SJSA1 (cell line): ENCODE measurements around the gene NR1H2. TPM values are rescaled to one million over a fixed set of nuclear protein-coding genes. Genes with fewer than 3 reads are reported as not detected.

Experiments
- DNase-seq, 2 experiments: peaks; one replicate each; pipeline ENCODE4 v3.0.0-alpha.2; 2015 to 2020; ENCODE audit warnings: low spot score in 2 of 2, low read depth in 1 of 2
- H3K27ac ChIP-seq: fragments of 250-450 bp; sonication (Bioruptor Pico); 2 replicates; pipeline ENCODE4 v1.5.1; 2020; ENCODE audit warnings: mild to moderate bottlenecking, moderate library complexity
- H3K27me3 ChIP-seq: fragments of 250-450 bp; sonication (Bioruptor Pico); replicated peaks from 2 replicates; pipeline ENCODE4 v1.5.1; 2020; ENCODE audit warnings: mild to moderate bottlenecking, moderate library complexity
- H3K36me3 ChIP-seq: fragments of 250-450 bp; sonication (Bioruptor Pico); 2 replicates; pipeline ENCODE4 v1.5.1; 2020; ENCODE audit warnings: mild to moderate bottlenecking
- H3K4me1 ChIP-seq: fragments of 250-450 bp; sonication (Bioruptor Pico); replicated peaks from 2 replicates; pipeline ENCODE4 v1.6.1; 2021; ENCODE audit warnings: mild to moderate bottlenecking
- H3K4me3 ChIP-seq: fragments of 250-450 bp; sonication (Bioruptor Pico); 2 replicates; pipeline ENCODE4 v1.5.1; 2020; ENCODE audit warnings: mild to moderate bottlenecking
- H3K9me3 ChIP-seq: fragments of 250-450 bp; sonication (Bioruptor Pico); replicated peaks from 2 replicates; pipeline ENCODE4 v1.5.1; 2020; ENCODE audit warnings: mild to moderate bottlenecking
- total RNA-seq: library from RNA; depleted of rRNA; stranded (reverse); fragments of >200 nt; shearing (Covaris generic); gene quantifications from 2 replicates; pipeline ENCODE4 v1.2.3, GENCODE V29; 2014

NR1H2 gene
- total RNA-seq, 1 experiment from 2014 or later: 45.5 TPM

- Histone ChIP-seq H3K36me3 (peaks cover 50% of the 10 kb centered on the region), H3K4me3 (no peak overlapping the region), H3K4me1 (0 out of 2 replicates have a peak, but pooled peaks cover 3% of the 10 kb centered on the region), H3K27me3 (no peaks in the 10 kb centered on the region), H3K27ac (no peak overlapping the region), H3K9me3 (no peaks in the 10 kb centered on the region)
- no peak for DNase-seq
These were observed 1.3 kb downstream of the NR1H2 start for GRCh38 chr19:50377517-50377916.

GRCh38 chr19:50378169-50378862 is 2.1 kb downstream of the NR1H2 start:
- no peaks in the 10 kb centered on the region for H3K9me3 ChIP-seq
- H3K27ac ChIP-seq: no peak overlapping the region
- 0 out of 2 replicates have a peak, but pooled peaks cover 3% of the 10 kb centered on the region for H3K4me1 ChIP-seq
- H3K27me3 ChIP-seq: no peaks in the 10 kb centered on the region
- no peak overlapping the region for H3K4me3 ChIP-seq
- DNase-seq: no peak
- peaks cover 53% of the 10 kb centered on the region for H3K36me3 ChIP-seq

GRCh38 chr19:50378863-50379236 is 2.6 kb downstream of the NR1H2 start:
- peaks cover 53% of the 10 kb centered on the region for H3K36me3 ChIP-seq
- no peak overlapping the region for H3K4me3 ChIP-seq
- no peak for DNase-seq
- H3K27ac ChIP-seq: no peak overlapping the region
- H3K9me3 ChIP-seq: no peaks in the 10 kb centered on the region
- H3K4me1 ChIP-seq: 0 out of 2 replicates have a peak, but pooled peaks cover 3% of the 10 kb centered on the region
- no peaks in the 10 kb centered on the region for H3K27me3 ChIP-seq

GRCh38 chr19:50379602-50380001 is 3.3 kb downstream of the NR1H2 start:
- no peak overlapping the region for H3K27ac ChIP-seq
- peaks cover 3% of the 10 kb centered on the region; the same call in 1 of the 2 replicates for H3K4me1 ChIP-seq
- no peak for DNase-seq
- no peaks in the 10 kb centered on the region for H3K9me3 ChIP-seq
- H3K27me3 ChIP-seq: no peaks in the 10 kb centered on the region
- peaks cover 53% of the 10 kb centered on the region for H3K36me3 ChIP-seq
- no peak overlapping the region for H3K4me3 ChIP-seq

GRCh38 chr19:50380137-50380536 is 3.9 kb downstream of the NR1H2 start:
- no peak overlapping the region for H3K27ac ChIP-seq

GRCh38 chr19:50380751-50381151 is 4.5 kb downstream of the NR1H2 start:
- no peaks in the 10 kb centered on the region for H3K9me3 ChIP-seq
- H3K4me3 ChIP-seq: no peak overlapping the region
- no peak overlapping the region for H3K27ac ChIP-seq
- no peaks in the 10 kb centered on the region for H3K27me3 ChIP-seq
- no peak for DNase-seq
- H3K36me3 ChIP-seq: peaks cover 53% of the 10 kb centered on the region
- peaks cover 10% of the 10 kb centered on the region; the same call in 1 of the 2 replicates for H3K4me1 ChIP-seq

More at GRCh38 chr19:50380137-50380536, 3.9 kb downstream of the NR1H2 start:
- Histone ChIP-seq H3K27me3 (no peaks in the 10 kb centered on the region), H3K9me3 (no peaks in the 10 kb centered on the region), H3K4me1 (peaks cover 9% of the 10 kb centered on the region; the same call in 1 of the 2 replicates), H3K36me3 (peaks cover 53% of the 10 kb centered on the region), H3K4me3 (no peak overlapping the region)
- DNase-seq: no peak

GRCh38 chr19:50381881-50382729 is 5.8 kb downstream of the NR1H2 start:
- Histone ChIP-seq H3K27me3 (no peaks in the 10 kb centered on the region), H3K36me3 (peaks cover 61% of the 10 kb centered on the region), H3K9me3 (no peaks in the 10 kb centered on the region), H3K4me3 (no peak overlapping the region), H3K27ac (no peak overlapping the region), H3K4me1 (peaks cover 6% of the 10 kb centered on the region; the same call in 1 of the 2 replicates)
- DNase-seq: no peak

- peak overlapping the region; percentile 55 for H3K4me3 ChIP-seq
- peaks cover 6% of the 10 kb centered on the region; the same call in 1 of the 2 replicates for H3K4me1 ChIP-seq
- no peak overlapping the region for H3K27ac ChIP-seq
- H3K27me3 ChIP-seq: no peaks in the 10 kb centered on the region
- H3K36me3 ChIP-seq: peaks cover 62% of the 10 kb centered on the region
- H3K9me3 ChIP-seq: no peaks in the 10 kb centered on the region
- DNase-seq: no peak
These were observed 7.0 kb downstream of the NR1H2 start for GRCh38 chr19:50383001-50383851.

- Histone ChIP-seq H3K27me3 (no peaks in the 10 kb centered on the region), H3K4me3 (peak within 1 kb of the TSS; percentile 55), H3K36me3 (peaks cover 57% of the 10 kb centered on the region), H3K4me1 (peaks cover 6% of the 10 kb centered on the region; the same call in 1 of the 2 replicates), H3K27ac (peak within 1 kb of the TSS; percentile 65), H3K9me3 (no peaks in the 10 kb centered on the region)
- DNase-seq: peak; percentile 98
These were observed 7.8 kb downstream of the NR1H2 start, which contains the start of gene POLD1 for GRCh38 chr19:50383852-50384684. Gene POLD1, plus strand, starts transcription at chr19:50384347. Its CDS starts 14,505 bp downstream, at chr19:50398852.

GRCh38 chr19:50384685-50385535 is 8.7 kb downstream of the NR1H2 start:
- peak in 1 of 2 experiments; percentile 35 for DNase-seq
- H3K27ac ChIP-seq: peak overlapping the region; percentile 65
- peak overlapping the region; percentile 55 for H3K4me3 ChIP-seq
- H3K27me3 ChIP-seq: no peaks in the 10 kb centered on the region
- peaks cover 50% of the 10 kb centered on the region for H3K36me3 ChIP-seq
- H3K4me1 ChIP-seq: peaks cover 6% of the 10 kb centered on the region; the same call in 1 of the 2 replicates
- no peaks in the 10 kb centered on the region for H3K9me3 ChIP-seq

GRCh38 chr19:50387176-50387867 is 11.1 kb downstream of the NR1H2 start:
- no peak for DNase-seq
- H3K4me3 ChIP-seq: no peak overlapping the region
- H3K27me3 ChIP-seq: no peaks in the 10 kb centered on the region
- H3K27ac ChIP-seq: no peak overlapping the region
- peaks cover 6% of the 10 kb centered on the region; the same call in 1 of the 2 replicates for H3K4me1 ChIP-seq
- no peaks in the 10 kb centered on the region for H3K9me3 ChIP-seq
- H3K36me3 ChIP-seq: peaks cover 31% of the 10 kb centered on the region
